Activated CD4-positive, CD25-positive, alpha-beta regulatory T cell treated with anti-CD3 and anti-CD28 coated beads, Interleukin-2, amount 50 U/mL, for 16 hours (primary cell): ENCODE results near the gene WAS.

Experiments
- DNase-seq: peaks from one replicate; pipeline ENCODE4 v3.0.0-alpha.2; 2020; ENCODE audit warnings: low read depth, low spot score

The WAS gene

DNA sequence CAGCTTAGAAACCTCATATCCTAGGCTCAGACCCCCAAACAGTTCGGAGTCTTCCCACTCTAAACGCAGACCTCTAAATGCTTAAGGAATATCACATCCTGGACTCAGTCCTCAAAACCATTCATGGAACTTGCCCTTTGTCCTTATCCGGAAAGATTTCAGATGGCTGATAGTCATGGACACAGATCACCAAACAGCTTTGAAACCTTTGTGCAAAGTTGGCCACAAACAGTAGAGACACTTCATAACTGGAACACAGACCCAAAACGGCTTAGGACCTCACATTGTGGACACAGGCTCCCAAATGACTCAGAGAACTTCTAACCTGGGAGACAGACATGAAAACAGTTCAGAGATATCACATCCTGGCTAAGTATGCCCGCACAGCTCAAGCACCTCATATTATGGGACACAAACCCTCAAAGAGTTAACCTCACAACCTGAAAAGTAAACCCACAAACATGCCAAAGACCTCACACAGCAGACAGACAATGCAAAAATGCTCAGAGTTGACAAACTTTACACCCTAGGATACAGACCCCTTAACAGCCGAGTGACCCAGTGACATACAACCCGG is 28.4 kb downstream of the WAS start:
- no peak for DNase-seq

DNA sequence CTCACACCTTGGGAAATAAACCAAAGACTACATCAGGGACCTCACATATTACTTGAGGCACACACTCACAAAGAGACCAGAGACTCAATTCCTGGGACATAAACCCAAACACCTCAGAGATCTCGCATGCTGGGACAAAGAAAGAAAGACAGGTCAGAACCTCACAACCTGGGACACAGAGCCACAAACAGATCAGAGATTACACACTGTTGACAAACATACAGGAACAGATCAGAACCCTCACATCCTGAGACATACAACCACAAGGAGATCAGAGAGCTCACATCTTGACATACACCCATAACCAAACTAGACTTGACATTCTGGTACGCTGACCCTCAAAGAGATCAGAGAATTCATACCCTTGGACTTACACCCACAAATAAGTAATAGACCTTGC is 30.2 kb downstream of the WAS start:
- no peak for DNase-seq

DNA sequence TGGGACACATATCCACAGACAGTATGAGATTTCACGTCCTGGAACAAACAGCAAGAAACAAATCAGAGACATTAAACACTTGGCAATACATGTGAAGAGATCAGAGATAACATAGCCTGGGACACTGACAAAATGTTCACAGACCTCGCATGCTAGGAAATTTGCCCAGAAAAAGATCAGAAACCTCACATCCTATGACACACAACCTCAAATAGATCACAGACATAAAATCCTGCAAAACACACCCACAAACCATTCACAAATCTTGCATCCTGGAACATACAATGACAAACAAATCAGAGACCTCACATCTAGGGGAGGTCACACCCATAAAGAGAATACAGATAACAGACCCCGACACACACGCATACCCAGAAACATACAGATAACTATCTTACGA is 31.0 kb downstream of the WAS start:
- no peak for DNase-seq

DNA sequence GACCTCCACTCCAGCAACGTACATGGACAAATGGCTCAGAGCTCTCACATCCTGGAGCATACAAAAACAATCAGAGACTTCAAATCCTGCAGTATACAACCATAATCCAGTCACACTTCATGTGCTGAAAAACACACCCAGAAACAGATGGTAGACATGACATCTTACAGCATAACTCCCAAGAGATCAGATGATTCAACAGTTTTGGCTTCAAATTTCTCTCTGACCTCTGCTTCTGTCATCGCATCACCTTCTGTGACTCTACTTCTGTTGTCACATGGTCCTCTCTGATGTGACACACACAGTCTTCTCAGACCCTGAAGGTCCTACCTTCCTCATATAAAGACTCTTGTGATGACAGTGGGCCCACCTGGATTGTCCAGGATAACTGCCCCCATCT is 31.5 kb downstream of the WAS start:
- DNase-seq, result no peak

DNA sequence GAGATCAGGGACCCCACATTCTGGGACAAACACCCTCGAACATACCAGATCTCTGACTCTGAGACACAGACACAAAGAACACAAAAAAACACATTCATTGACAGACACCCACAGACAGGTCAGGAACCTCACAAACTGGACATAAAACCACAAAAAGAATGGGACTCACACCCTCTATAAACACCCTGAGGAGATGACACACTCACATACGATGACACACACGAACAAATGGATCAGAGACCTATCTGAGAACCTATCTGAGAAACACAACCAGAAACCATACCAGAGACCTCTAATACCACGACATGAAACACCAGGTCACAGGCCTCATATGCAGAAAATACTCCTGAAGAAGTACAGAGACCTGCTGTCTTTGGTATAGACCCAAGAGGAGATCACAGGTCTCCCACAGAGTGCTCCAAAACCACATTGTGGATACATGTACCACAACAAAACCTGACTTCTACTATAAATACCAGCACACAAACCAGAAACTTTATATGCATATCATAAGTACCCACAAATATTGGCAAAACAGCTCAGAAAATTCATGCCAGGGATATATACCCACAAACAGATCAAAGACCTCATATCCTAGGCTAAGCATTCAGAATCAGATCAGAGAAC is 32.4 kb downstream of the WAS start:
- no peak for DNase-seq

DNA sequence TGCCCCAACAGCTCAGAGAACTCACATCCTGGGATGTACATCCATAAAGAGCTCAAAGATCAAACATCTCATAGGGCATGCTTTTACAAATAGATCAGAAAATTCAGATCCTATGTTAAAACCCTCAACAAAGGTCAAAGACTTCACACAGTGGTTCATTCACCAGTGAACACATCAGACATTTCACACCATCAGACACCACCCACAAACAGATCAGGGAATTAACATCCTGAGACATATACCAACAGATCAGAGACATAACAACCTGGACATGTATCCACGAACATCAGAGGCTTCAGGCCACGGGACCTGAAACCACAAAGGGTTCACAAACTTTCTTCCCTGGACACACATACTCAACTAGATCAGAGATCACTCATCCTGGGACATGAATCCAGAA is 36.4 kb downstream of the WAS start:
- no peak for DNase-seq

DNA sequence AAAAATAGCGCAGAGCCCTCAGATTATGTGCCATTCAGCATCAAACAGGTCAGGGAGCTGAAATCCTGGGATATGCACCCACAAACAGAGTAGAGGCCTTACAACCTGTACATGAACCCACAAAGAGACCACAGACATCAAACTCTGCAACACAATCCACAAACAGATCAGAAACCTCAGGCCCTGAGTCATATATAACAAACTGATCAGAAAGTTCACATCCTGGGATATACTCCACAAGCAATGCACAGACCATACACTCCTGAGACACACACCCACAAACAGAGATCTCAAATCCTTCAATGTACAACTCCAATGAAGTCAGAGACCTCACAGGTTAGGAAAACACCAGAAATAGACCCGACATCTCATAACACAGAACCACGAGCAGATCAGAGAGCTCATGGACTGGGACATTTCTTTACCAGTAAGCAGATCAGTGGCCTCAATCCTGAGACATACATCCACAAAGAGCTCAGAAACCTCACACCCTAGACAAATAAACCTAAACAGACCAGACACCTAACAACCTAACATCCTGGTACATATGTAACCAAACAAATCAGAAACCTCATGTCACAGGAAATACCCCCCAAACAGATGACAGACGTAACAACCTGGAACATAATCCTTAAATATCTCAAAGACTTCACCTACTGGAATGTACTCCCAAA is 37.1 kb downstream of the WAS start:
- DNase-seq, result no peak

DNA sequence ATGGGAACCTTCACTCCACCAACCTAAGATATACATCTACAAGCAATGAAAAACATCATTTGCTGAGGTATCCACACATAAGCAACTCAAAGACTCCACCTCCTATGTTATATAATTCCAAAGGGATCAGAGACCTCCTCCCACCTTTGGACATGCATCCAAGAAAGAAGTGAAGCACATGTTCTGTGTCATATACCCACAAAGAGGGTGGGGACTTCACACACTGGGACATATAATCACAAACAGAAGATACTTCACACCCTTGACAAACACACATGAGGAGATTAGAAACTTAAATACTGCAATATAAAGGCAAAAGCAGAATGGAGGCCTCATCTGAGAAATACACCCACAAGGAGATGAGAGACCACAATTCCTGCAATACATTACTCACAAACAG is 38.3 kb downstream of the WAS start:
- DNase-seq, result no peak

DNA sequence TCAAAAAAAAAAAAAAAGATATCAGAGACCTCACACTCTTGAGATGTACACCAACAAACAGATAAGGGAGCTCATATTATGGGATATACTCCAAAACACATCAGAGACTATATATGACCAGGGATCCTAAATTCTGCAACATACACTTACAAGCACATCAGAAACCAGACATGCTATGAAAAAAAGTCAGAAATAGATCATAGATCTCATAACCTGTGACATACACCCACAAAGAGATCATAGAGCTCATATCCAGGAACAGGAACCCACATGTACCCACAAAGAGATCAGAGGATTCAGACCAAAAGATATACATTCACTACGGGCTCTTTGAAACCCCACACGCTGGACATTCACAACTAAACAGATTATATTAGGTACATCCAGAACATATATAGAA is 43.0 kb downstream of the WAS start:
- no peak for DNase-seq

DNA sequence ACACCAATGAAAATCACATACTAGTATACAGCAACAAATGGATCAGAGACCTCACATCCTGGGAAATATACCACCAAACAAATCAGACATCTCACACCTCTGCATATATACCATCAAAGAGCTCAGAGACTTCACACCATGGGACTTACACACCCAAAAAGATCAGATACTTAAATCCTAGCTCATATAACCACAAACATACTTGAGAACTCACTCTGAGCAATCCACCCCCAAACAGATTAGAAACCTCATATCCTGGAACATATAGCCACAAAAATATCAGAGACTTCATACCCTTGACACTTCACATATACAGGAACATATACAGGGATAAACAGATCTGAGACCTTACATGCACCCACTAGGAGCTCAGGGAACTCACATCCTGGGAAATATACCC is 45.1 kb downstream of the WAS start:
- DNase-seq, result no peak

DNA sequence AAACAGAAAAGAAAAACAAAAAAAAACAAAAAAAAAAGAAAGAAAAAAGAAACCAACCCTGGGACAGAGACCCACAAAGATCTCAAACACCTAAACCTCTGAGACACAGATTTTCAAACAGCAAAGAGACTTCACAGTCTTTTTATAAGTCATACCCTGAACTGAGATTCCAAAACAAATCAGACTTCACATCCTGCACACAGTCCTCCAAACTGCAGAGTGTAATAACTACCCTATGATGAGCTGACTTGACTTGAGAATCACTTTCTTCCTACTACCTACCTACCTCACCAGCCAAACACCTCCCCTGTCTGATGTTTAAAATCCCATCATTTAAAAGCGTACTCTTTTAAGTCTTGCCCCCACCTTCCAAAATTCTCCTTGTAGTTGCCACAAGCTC is 52.7 kb downstream of the WAS start:
- DNase-seq, result no peak

DNA sequence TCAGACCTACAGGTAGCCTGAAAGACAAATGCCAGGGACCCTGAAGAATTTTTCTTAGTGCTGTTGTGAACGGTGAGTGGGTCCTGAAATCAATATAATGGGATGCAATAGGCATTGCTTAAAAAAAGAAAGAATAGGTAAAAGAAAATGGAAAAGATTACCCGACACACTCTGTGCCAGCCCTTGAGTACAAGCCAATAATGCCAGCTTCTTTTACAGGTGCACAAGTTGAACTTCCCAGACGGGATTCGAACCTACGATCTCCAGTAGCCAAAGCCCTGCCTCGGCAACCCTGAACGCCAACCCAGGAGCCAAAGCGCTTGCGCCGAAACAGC is 53.2 kb downstream of the WAS start:
- no peak for DNase-seq

DNA sequence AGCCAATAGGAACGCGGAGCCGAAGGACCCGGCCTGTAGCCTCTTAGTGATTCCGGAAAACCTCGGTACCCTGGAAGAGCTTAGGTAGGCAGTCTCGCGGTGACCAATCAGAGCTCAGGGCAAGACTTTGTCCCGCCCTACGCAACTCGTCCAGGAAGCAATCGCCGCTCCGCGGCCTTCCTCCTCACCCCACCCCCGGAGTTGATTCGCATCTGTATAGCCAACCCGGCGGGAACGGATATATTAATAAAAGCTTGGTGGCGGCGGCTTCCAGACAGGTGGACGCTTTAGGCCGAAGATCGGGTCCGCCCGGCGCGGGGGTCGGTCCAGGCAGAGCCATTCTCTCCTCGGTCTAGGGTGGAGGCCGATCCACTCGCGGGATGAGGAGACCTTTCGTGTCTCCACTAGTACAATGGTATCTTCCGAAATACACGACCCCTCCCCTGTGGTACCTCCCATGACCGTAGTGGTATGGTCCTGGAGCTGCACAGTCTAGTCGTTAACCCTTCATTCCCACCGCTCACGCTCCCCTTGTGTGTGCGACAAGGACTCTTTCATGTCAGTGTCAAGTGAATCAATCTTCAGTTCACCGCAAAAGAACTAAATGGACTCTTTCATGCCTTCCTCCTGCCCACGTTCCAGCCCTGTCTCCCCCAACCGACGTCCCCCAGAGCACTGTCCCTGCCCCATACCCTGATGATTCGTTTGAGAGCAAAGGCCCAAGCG is 53.8 kb downstream of the WAS start:
- peak; percentile 64 for DNase-seq

DNA sequence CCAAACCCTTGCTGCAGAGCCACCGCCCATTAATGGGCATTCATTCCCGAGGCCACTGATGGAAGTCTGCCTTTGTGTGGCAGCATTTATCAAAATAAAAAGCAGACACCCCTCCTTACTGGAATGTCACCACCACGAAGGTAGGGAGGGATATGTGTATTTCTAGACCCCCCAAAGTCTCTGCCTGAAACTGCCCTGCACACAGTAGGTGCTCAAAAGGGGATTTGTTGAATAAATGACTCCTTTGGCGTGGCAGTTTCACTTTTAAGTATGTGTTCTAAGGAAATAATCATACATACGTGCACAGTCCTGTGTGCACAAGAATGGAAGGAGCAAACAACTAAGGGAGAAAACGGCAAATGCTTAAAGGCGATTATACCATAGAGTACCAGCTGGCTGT is 54.3 kb downstream of the WAS start:
- no peak for DNase-seq
